Epithelial cell of esophagus (primary cell): ENCODE measurements around the gene HS6ST2.
A peak's percentile ranks its signal among the peaks of the same experiment; 100 is the strongest.
"Not testable (repeated sequence)": the region's sequence is repeated elsewhere in the genome, so short reads cannot be mapped to it uniquely, and the experiment has no call there.

Experiments used
- DNase-seq: peaks from one replicate; pipeline ENCODE4 v3.0.0; 2010; ENCODE audit warnings: low read depth
- H3K4me3 ChIP-seq: 2 replicates; pipeline ENCODE4 v1.5.1; 2011; ENCODE audit warnings: mild to moderate bottlenecking, low read length, control low read depth
- CTCF ChIP-seq: IDR thresholded peaks from 2 replicates; pipeline ENCODE4 v1.5.1; 2011; ENCODE audit warnings: low read depth, mild to moderate bottlenecking, low read length, control low read depth, inconsistent platforms; ENCODE audit not compliant: insufficient read depth; ENCODE audit errors: missing control alignments

HS6ST2 gene

GRCh38 chrX:132957211-132958090 is 978 bp downstream of the HS6ST2 start:
- peak overlapping the region; percentile 46 for H3K4me3 ChIP-seq
- peak; percentile 48 for DNase-seq
- no peak for TF ChIP-seq CTCF

GRCh38 chrX:132956421-132957210 is 1.8 kb downstream of the HS6ST2 start:
- no peak for DNase-seq
- no peak for TF ChIP-seq CTCF
- H3K4me3 ChIP-seq, result peak overlapping the region; percentile 46

- DNase-seq, result no peak
- peak overlapping the region; percentile 23 for H3K4me3 ChIP-seq
- TF ChIP-seq CTCF, result peak; percentile 9
These were observed 2.7 kb downstream of the HS6ST2 start for GRCh38 chrX:132955690-132956089.

GRCh38 chrX:132954323-132954722 is 4.1 kb downstream of the HS6ST2 start:
- peak; percentile 71 for DNase-seq
- no peak overlapping the region for H3K4me3 ChIP-seq
- no peak for TF ChIP-seq CTCF

- no peak for TF ChIP-seq CTCF
- DNase-seq, result peak; percentile 57
- no peak overlapping the region for H3K4me3 ChIP-seq
These were observed 5.1 kb downstream of the HS6ST2 start for GRCh38 chrX:132953354-132953753.

- DNase-seq, result peak; percentile 16
- TF ChIP-seq CTCF, result no peak
- no peak overlapping the region for H3K4me3 ChIP-seq
These were observed 9.7 kb downstream of the HS6ST2 start for GRCh38 chrX:132948648-132949260.

GRCh38 chrX:132945055-132945599 is 13.3 kb downstream of the HS6ST2 start:
- not testable (repeated sequence) for H3K4me3 ChIP-seq, DNase-seq
